ENCODE measurements around the gene DRICH1.
"Not testable (repeated sequence)": the region's sequence is repeated elsewhere in the genome, so short reads cannot be mapped to it uniquely, and the experiment has no call there.

The DRICH1 gene

DNA sequence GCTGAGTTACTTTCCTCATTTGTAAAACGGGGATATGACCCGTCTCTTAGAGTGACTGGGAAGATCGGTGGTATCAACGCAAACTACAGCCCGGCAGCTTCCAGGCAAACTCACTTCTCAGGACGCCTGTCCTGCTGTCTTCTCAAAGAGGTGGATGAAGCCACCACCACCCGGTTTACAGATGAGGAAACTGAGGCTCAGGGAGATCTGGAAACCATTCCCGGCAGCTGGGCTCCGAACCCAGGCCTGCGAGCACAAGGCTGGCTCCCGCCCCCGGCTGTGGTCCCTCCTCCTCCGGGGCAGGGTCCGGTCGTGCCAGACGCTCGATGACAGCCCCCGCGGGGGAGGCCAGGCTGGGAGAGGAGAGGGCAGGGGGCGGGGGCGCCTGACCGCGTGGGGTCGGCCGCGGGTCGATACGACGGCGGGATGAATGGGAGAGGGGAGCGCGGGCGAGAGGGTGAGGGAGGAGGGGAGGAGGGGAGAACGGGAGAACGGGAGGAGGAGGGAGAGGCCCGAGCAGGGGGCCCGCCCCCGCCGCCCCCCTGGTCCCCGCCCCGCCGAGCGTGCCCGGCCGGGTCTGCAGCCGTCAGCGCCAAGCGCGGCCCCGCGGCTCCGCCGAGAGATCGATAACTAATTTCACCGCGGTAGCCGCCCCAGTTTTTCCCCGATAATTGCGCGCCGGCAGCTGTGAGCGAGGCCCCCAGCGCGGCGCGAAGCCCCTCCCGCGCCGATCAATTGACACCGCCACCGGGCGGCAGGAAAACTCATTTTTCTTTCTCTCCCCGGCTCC is 66.0 kb downstream of the DRICH1 start:
- DNase-seq, result no peak

DNA sequence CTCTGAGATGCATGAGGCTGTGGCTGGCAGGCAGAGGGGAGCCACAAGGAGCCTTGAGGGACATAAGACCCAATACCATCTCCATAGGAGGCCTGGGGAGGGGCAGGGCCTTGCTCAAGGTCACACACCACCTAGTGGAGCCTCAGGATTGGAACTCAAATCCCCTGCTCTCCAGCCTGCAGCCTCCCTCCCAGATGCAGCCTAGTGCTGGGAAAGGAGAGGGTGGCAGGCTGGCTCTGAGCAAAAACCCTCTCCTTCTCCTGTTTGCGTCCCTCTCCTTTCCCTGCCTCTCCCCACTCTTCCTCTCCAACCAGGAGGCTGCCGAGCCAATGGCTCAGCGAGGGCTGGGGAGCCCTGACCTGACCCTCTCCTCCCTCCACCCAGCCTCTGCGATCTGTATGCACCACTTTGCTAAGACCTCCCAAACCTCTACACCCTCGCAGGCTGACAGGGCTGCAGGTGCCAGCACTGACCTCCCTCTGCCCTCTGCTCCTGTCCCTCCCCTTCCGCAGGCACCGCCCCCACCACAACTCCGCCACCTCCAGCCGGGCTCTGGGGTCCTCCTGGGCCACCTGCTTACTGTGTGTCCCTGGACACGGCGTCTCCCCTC is 66.7 kb downstream of the DRICH1 start:
- no peak for DNase-seq

GRCh38 chr22:23564276-23564675 is 67.8 kb downstream of the DRICH1 start:
- DNase-seq, result no peak

DNA sequence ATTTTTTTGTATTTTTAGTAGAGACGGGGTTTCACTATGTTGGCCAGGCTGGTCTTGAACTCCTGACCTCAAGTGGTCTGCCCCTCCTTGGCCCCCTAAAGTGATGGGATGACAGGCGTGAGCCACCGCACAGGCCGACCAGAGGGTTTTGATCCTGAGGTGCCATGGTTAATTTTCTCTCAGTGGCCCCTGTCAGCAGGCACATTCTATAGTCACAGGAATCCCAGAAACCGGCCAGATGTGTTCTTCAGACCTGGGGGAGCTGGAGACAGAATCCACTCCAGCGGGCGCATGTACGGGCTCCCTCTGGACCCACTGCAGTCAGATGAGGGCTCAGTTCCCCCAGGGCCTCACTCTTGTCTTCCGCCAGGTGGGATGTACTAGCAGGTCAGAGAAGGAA is 69.0 kb downstream of the DRICH1 start:
- no peak for DNase-seq

GRCh38 chr22:23562186-23562585 is 69.9 kb downstream of the DRICH1 start:
- no peak for DNase-seq

GRCh38 chr22:23561025-23561510 is 71.1 kb downstream of the DRICH1 start:
- DNase-seq, result not testable (repeated sequence)

- not testable (repeated sequence) for DNase-seq
Observed at GRCh38 chr22:23560215-23560614, 71.9 kb downstream of the DRICH1 start.
